AG09319 (cell line): ENCODE measurements around the gene CELF2.

ENCODE experiments used
- DNase-seq: peaks from one replicate; pipeline ENCODE4 v3.0.0-alpha.2; 2010; ENCODE audit warnings: low read depth; ENCODE audit errors: extremely low read depth
- TF ChIP-seq, protein P1 (sequence below): IDR thresholded peaks from 2 replicates; pipeline ENCODE4 v1.5.1; 2011; ENCODE audit warnings: low read depth, mild to moderate bottlenecking, inconsistent platforms, low read length, moderate library complexity

CELF2 gene

DNA sequence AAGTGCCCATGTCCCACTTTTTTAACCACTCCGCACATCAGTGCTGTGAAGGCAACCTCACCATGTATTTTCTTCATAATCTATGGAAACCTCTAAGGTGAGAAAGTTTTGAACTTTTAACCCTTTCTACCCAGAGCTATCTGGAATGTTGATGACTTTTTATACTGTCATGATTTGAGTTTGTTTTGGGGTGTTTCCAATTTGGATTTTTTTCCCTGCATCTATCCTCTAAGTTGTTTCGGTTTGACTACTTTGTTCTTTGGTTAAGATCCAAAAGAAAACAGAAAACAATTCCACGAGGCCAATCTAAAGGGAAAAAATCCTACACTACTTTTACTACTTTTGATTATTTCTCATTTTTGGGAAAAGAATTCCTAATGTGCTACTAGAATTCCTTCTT, 314.1 kb downstream of the CELF2 start:
- DNase-seq = no peak
- TF ChIP-seq, protein P1, sequence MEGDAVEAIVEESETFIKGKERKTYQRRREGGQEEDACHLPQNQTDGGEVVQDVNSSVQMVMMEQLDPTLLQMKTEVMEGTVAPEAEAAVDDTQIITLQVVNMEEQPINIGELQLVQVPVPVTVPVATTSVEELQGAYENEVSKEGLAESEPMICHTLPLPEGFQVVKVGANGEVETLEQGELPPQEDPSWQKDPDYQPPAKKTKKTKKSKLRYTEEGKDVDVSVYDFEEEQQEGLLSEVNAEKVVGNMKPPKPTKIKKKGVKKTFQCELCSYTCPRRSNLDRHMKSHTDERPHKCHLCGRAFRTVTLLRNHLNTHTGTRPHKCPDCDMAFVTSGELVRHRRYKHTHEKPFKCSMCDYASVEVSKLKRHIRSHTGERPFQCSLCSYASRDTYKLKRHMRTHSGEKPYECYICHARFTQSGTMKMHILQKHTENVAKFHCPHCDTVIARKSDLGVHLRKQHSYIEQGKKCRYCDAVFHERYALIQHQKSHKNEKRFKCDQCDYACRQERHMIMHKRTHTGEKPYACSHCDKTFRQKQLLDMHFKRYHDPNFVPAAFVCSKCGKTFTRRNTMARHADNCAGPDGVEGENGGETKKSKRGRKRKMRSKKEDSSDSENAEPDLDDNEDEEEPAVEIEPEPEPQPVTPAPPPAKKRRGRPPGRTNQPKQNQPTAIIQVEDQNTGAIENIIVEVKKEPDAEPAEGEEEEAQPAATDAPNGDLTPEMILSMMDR = no peak

DNA sequence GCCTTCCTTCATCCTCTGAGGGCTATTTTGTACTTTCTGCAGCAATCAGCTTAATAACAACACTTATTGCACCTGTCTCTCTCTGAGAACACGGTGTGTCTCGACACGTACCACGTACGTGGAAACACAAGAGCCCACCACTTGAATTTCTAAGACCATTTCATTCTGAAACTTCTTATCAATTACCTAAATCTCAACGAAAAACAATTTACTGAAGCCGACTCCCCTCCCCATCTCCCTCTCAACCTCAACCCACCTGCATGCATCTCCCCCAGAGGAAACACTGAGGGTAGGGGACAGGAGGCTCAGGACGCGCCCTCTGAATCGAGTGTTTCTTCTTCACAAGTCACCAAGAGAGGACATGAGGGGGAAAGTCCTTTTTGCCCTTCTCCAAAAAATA, 315.2 kb downstream of the CELF2 start:
- no peak for DNase-seq
- TF ChIP-seq, protein P1 = no peak

DNA sequence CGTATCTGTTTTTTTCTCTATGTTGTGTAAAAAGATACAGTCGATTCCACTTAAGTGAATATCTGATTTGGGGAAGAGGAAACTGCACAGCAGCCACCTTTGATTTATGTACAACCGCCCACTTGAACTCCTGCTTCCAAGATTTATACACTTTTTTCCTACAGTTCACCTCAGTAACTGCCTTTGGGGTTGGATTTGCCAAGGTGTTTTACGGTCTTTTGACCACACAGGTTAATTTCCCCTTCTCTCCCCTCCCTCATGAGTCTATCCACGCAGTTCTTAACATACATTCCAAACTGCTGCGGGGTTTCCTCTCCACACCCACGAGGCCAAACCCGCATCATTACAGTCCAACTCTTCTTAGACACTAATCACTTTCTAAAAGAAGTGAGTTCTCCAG, 316.8 kb downstream of the CELF2 start:
- TF ChIP-seq, protein P1 = no peak
- no peak for DNase-seq

DNA sequence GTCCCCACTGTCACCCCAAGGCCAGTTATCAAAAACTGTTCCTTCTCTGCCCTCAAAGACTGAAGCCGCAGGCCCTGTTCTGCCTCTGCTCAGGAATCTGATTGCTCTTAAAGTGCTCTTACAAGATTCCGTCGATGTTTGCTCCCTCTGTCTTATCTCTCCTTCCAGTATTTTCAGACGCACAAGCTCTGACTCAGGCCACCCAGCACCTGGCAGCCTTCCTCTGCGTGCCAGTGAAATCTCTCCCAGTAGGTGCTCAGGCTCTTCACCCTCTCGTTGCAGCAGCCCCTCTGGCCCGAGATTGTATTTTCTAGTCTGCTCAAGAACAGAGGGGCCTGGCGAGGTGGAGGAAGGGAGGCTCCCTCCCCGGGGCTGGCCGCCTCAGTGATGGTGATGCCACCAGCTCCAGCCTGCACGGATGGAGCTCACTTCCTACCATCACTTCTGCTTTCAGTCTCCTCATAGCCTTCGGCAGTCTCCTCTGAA, 317.5 kb downstream of the CELF2 start:
- no peak for DNase-seq
- TF ChIP-seq, protein P1 = no peak

DNA sequence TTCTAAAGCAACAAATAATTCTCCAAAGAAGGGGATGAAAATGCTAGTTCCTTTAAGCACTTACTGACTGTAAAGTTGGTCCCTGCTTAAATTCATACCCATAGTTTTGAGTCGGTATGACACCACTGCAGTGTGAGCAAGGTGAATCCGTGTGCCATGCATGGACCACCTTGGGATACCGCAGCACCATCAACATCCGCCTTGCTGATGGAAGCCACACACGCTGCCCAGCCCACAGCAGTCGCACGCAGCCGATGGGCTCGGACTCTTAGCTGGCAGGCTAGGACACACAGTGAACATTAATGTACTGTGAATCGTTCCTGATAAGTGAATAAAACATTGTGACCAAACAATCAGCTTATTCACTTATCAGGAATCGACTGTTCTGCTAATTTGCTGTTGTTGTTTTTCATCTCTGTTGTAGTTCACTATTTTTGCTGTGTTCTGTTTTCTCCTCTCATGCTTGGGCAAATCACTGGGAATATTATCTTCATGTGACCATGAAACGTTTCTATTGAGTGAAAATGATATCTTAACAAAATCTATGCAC, 318.3 kb downstream of the CELF2 start:
- TF ChIP-seq, protein P1 = no peak

DNA sequence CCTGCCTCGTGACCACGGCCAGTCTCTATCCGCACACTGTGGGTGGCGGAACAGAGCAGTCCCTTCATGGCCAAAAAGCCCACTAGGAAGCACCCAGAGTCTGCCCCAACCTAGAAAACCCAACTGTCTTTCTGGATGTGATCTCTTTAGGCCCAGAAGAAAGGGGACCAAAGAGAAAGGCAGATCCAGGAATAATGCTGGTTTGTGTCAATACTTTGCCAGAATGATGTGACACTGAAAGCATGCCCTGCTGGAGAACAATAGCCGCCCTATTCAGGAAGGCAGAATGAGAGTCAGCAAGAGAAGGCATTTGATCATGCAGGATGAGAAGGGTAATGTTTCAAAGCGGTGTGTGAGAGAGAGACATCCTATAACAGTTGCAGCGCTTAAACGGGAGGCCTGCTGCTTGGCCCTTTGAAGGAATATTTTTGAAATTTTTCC, 319.1 kb downstream of the CELF2 start:
- DNase-seq = no peak

More for the DNA sequence above, 318.3 kb downstream of the CELF2 start:
- no peak for DNase-seq

DNA sequence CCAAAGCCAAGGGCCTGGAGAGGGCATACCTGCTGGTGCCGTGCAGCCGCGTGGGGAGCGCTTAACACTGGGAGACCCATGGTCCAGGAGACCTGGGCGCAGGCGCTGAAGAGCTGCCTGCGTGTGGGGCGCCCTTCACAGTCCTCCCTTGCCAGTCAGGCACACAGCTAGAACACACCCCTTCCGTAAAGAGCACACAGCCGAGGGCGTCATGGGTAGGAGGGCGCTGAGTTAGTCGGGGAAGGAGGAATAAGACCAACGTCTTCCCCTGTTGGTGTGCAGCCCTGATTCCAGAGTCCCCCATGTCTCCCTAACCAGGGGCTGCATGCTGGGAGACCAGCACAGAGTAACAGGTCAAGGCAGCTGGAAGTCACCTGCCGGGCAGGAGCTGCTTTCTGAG, 319.8 kb downstream of the CELF2 start:
- TF ChIP-seq, protein P1 = no peak
- no peak for DNase-seq

More for the DNA sequence above, 319.1 kb downstream of the CELF2 start:
- TF ChIP-seq, protein P1 = no peak
